Fibroblast of villous mesenchyme (primary cell): ENCODE measurements around the gene EZH1. TPM values are rescaled to one million over a fixed set of nuclear protein-coding genes. Genes with fewer than 3 reads are reported as not detected.
"Not testable (repeated sequence)": the region's sequence is repeated elsewhere in the genome, so short reads cannot be mapped to it uniquely, and the experiment has no call there.

Experiments used
- DNase-seq: peaks from one replicate; pipeline ENCODE4 v3.0.0-alpha.2; 2010; ENCODE audit warnings: low read depth
- H3K4me3 ChIP-seq: 2 replicates; pipeline ENCODE4 v1.5.1; 2011; ENCODE audit warnings: low read depth, mild to moderate bottlenecking, low read length
- CTCF ChIP-seq: IDR thresholded peaks from 2 replicates; pipeline ENCODE4 v1.5.1; 2012; ENCODE audit warnings: low read depth, mild to moderate bottlenecking, low read length; ENCODE audit not compliant: insufficient read depth
- total RNA-seq: library from RNA; depleted of rRNA; stranded (reverse); fragments of >200 nt; gene quantifications from 2 replicates; pipeline ENCODE4 v1.2.3, GENCODE V29; 2012

The EZH1 gene
- total RNA-seq, 1 donor = 22.0 TPM

DNA sequence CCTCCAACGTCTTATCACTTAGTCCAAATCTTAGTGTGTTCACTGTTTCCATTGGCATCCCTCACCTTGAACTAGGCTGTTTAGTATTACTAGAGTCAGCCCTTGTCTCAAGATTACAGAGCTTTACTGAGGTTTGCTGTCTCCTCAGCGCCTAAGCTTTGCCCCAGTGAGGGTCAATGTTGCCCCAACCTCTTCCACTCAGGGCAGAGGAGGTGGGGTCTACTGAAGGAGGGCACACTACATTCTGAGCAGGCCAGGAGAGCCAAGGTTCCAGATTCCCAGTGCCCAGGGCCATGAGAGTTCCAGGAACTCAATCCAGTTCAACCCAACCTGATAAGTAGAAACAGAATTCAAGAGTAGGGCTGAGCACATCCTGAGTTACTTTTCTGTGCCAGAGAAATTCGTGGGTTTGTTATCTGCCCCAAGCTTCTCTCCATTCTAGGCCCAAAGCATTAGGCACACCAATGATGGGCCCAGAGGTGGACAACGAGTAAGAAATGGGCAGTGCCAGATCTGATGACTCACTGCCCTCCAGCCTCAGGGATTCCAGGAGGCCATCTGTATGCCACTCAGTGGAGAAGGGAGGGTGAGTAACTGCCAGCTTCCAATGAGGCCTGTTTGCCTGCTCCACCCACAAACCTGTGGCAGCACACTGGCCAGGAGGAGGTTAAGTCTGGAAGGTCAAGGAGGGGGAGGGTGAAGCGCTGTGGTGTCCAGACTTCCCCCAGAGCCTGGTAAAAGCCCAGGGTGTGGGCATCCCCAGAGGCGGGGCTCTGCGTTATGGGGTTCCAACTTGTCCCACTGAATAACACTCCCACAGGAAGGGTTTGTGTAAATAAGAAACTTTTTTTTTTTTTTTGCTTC, 77.5 kb downstream of the EZH1 start:
- no peak for TF ChIP-seq CTCF
- peak; percentile 82 for DNase-seq
- no peak overlapping the region for H3K4me3 ChIP-seq

- not testable (repeated sequence) for H3K4me3 ChIP-seq, DNase-seq
These were observed 78.7 kb downstream of the EZH1 start for GRCh38 chr17:42666126-42666525.

DNA sequence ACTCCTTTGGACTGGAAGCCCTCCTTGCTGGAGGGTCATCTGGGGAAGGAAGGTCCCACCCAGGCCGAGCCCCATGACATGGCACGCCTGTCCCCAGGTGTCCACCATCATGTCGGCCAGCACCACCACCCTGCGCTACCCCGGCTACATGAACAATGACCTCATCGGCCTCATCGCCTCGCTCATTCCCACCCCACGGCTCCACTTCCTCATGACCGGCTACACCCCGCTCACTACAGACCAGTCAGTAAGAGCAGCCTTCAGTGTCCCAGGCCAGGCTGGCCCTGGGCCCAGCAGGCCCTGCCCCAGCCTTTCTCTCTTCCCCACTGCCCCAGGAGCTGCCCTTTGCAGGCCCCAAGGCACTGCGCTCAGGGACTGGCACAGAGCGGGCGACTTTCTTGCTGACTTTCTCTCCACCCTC, 79.2 kb downstream of the EZH1 start:
- TF ChIP-seq CTCF = no peak
- H3K4me3 ChIP-seq = no peak overlapping the region
- DNase-seq = no peak

DNA sequence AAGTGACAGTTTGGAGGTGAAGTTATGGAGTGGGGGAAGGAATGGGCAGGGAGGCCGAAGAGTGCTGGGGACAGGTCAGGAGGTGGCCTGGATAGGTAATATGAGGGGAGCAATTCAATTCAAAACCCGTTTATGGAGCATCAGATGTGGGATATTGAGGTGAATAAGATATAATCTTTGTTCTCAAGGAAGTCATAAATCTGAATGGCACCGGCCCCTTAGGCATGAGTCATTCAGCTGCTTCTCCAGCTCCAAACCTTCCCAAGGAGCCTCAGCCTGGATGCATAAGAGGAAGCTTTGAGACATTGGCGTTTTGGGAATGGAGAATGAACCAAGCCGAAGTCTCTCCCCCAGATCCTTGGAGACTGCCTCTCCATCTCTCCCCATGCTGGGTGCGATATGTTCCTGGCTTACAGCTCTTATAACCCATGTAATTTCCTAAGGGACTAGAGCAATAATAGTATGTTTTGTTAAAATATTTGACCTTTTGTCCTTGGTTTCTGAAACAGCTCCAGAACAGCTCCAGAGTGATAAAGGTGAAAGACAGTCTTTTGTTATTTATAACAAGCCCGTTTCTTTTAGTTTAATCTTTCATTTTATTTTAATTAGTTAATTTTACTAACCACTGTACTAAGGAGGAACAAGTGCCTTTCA, 84.0 kb downstream of the EZH1 start:
- DNase-seq = peak; percentile 88
- TF ChIP-seq CTCF = no peak
- no peak overlapping the region for H3K4me3 ChIP-seq

- not testable (repeated sequence) for DNase-seq
- peak overlapping the region; percentile 76 for H3K4me3 ChIP-seq
These were observed 84.9 kb downstream of the EZH1 start for GRCh38 chr17:42659932-42660274.

- peak within 1 kb of the TSS; percentile 76 for H3K4me3 ChIP-seq
- no peak for TF ChIP-seq CTCF
- DNase-seq = peak; percentile 87
These were observed 85.5 kb downstream of the EZH1 start, which contains the start of gene TUBG2 for GRCh38 chr17:42659079-42659931. Gene TUBG2 (plus strand): TSS chr17:42659284. CDS start chr17:42659504, 220 bp downstream.

GRCh38 chr17:42657824-42658588, 86.8 kb downstream of the EZH1 start:
- DNase-seq = no peak
- TF ChIP-seq CTCF = no peak
- no peak overlapping the region for H3K4me3 ChIP-seq
